CD4-positive, alpha-beta T cell (primary cell): ENCODE measurements around the gene NR1H2. TPM values are rescaled to one million over a fixed set of nuclear protein-coding genes. Genes with fewer than 3 reads are reported as not detected.
"Not testable (repeated sequence)": the region's sequence is repeated elsewhere in the genome, so short reads cannot be mapped to it uniquely, and the experiment has no call there.

Experiments used
- ATAC-seq: fragments of 200-7000 bp; cut with Tn5 transposase; one replicate; pipeline ENCODE4 v1.10.0; 2022; ENCODE audit warnings: mild to moderate bottlenecking; ENCODE audit not compliant: poor library complexity
- CTCF ChIA-PET: fragments of 350-600 bp; sonication (Branson Sonifier 250); formaldehyde crosslinking; loops from one replicate; lab custom pipeline; 2021; ENCODE audit warnings: antibody characterized with exemption, inconsistent platforms; lab: Charles Lee
- POLR2A ChIA-PET: fragments of 350-600 bp; sonication (Branson Sonifier 250); formaldehyde crosslinking; loops from one replicate; lab custom pipeline; 2021; ENCODE audit warnings: antibody characterized with exemption, inconsistent platforms; lab: Charles Lee
- DNase-seq, 14 experiments: peaks; one replicate each; pipeline ENCODE4 v3.0.0-alpha.2; 2013 to 2020; ENCODE audit warnings: mixed read lengths in 2 of 14
- H3K27ac ChIP-seq, 2 donors: one replicate each; pipeline versions ENCODE4 v1.5.1 to v1.7.0; 2013; ENCODE audit warnings: low read length in 2 of 2, low read depth in 1 of 2, mild to moderate bottlenecking in 1 of 2
- H3K27me3 ChIP-seq, 2 experiments: 1 replicate in 1 of 2; 2 replicates in 1 of 2; pipeline versions ENCODE4 v1.6.1 to v1.7.0; 2013; ENCODE audit warnings: low read length in 2 of 2, control low read depth in 1 of 2, mild to moderate bottlenecking in 1 of 2, moderate library complexity in 1 of 2; ENCODE audit not compliant: insufficient read depth in 2 of 2, control insufficient read depth in 1 of 2
- H3K36me3 ChIP-seq: one replicate; pipeline ENCODE4 v1.6.1; 2013; ENCODE audit warnings: low read length, control low read depth; ENCODE audit not compliant: insufficient read depth
- H3K4me1 ChIP-seq: one replicate; pipeline ENCODE4 v1.6.1; 2013; ENCODE audit warnings: low read length, control low read depth; ENCODE audit not compliant: insufficient read depth
- H3K4me3 ChIP-seq: one replicate; pipeline ENCODE4 v1.5.1; 2013; ENCODE audit warnings: mild to moderate bottlenecking, low read length, moderate library complexity
- H3K9me3 ChIP-seq, 2 experiments: 1 replicate in 1 of 2; 2 replicates in 1 of 2; pipeline versions ENCODE4 v1.6.1 to v1.7.0; 2013; ENCODE audit warnings: low read length in 2 of 2, mild to moderate bottlenecking in 2 of 2, control low read depth in 1 of 2, moderate library complexity in 1 of 2; ENCODE audit not compliant: control insufficient read depth in 1 of 2, insufficient read depth in 1 of 2
- H3K27ac Mint-ChIP-seq: one replicate; pipeline ENCODE4 v1.8.0; 2020; ENCODE audit warnings: mixed read lengths
- H3K27me3 Mint-ChIP-seq: one replicate; pipeline ENCODE4 v1.8.0; 2021; ENCODE audit warnings: mixed read lengths
- H3K36me3 Mint-ChIP-seq: one replicate; pipeline ENCODE4 v1.8.0; 2021; ENCODE audit warnings: low read depth, mixed read lengths
- H3K4me1 Mint-ChIP-seq: one replicate; pipeline ENCODE4 v1.8.0; 2021; ENCODE audit warnings: low read depth, mixed read lengths
- H3K4me3 Mint-ChIP-seq: one replicate; pipeline ENCODE4 v1.8.0; 2020; ENCODE audit warnings: mild to moderate bottlenecking, mixed read lengths
- H3K9me3 Mint-ChIP-seq: one replicate; pipeline ENCODE4 v1.8.0; 2020; ENCODE audit warnings: mixed read lengths
- intact Hi-C, 2 experiments: fragments of 100-400 bp; cut with DNase I in 1 of 2; cut with micrococcal nuclease in 1 of 2; formaldehyde crosslinking; loops; one replicate each; pipeline versions ENCODE4 v1.15.1 to v1.9.0; 2023 to 2025; cut with DNase I, micrococcal nuclease
- total RNA-seq, 174 experiments: library from RNA in 2 of 174; stranded (reverse) in 2 of 174; gene quantifications; one replicate each; pipeline ENCODE4 v1.2.3 and lab custom pipeline; 2021 to 2026
- TF ChIP-seq, protein P1 (sequence below): fragments of 200-600 bp; IDR thresholded peaks from one replicate; pipeline ENCODE4 v1.8.0; 2022; ENCODE audit warnings: antibody characterized with exemption, mild to moderate bottlenecking

NR1H2 gene
- total RNA-seq, 2 experiments from 2014 or later = 261 to 265 TPM

- DNase-seq (peak in 1 of 14 experiments; percentile 11), ATAC-seq (no peak)
- no peaks in the 10 kb centered on the region for H3K4me1 Mint-ChIP-seq
- no peak overlapping the region for H3K27ac ChIP-seq
- H3K27me3 Mint-ChIP-seq = peaks cover 6% of the 10 kb centered on the region
- H3K9me3 ChIP-seq = peaks cover 5 to 9% of the 10 kb centered on the region in 2 experiments
- no peaks in the 10 kb centered on the region for H3K36me3 ChIP-seq
- no peak overlapping the region for H3K4me3 Mint-ChIP-seq
- POLR2A ChIA-PET = interaction anchor here (1.1 kb wide), 1 partner anchor 17 kb away, joined by 3 read pairs; no protein-coding TSS in a partner anchor
- H3K27ac Mint-ChIP-seq = no peak overlapping the region
- no peaks in the 10 kb centered on the region for H3K4me1 ChIP-seq
- peaks cover 0 to 2% of the 10 kb centered on the region in 2 experiments for H3K27me3 ChIP-seq
- CTCF ChIA-PET = no interaction called here
- H3K9me3 Mint-ChIP-seq = no peaks in the 10 kb centered on the region
- intact Hi-C loops = no loop called here
- H3K4me3 ChIP-seq = no peak overlapping the region
- H3K36me3 Mint-ChIP-seq = no peaks in the 10 kb centered on the region
- TF ChIP-seq, protein P1, sequence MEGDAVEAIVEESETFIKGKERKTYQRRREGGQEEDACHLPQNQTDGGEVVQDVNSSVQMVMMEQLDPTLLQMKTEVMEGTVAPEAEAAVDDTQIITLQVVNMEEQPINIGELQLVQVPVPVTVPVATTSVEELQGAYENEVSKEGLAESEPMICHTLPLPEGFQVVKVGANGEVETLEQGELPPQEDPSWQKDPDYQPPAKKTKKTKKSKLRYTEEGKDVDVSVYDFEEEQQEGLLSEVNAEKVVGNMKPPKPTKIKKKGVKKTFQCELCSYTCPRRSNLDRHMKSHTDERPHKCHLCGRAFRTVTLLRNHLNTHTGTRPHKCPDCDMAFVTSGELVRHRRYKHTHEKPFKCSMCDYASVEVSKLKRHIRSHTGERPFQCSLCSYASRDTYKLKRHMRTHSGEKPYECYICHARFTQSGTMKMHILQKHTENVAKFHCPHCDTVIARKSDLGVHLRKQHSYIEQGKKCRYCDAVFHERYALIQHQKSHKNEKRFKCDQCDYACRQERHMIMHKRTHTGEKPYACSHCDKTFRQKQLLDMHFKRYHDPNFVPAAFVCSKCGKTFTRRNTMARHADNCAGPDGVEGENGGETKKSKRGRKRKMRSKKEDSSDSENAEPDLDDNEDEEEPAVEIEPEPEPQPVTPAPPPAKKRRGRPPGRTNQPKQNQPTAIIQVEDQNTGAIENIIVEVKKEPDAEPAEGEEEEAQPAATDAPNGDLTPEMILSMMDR = no peak
Observed at GRCh38 chr19:50340331-50340730, 35.9 kb upstream of the NR1H2 start.

GRCh38 chr19:50341091-50341564, 35.1 kb upstream of the NR1H2 start:
- ATAC-seq (no peak), DNase-seq (peak in 1 of 14 experiments; percentile 40)
- Histone ChIP-seq H3K27me3 (peaks cover 0 to 2% of the 10 kb centered on the region in 2 experiments), H3K4me3 (no peak overlapping the region), H3K4me1 (no peaks in the 10 kb centered on the region), H3K9me3 (peaks cover 5 to 11% of the 10 kb centered on the region in 2 experiments), H3K27ac (no peak overlapping the region), H3K36me3 (no peaks in the 10 kb centered on the region)
- intact Hi-C loops = no loop called here
- no peaks in the 10 kb centered on the region for H3K9me3 Mint-ChIP-seq
- no peak overlapping the region for H3K4me3 Mint-ChIP-seq
- POLR2A ChIA-PET = interaction anchor here (1.1 kb wide), 1 partner anchor 16 kb away, joined by 3 read pairs; no protein-coding TSS in a partner anchor
- H3K4me1 Mint-ChIP-seq = no peaks in the 10 kb centered on the region
- H3K27me3 Mint-ChIP-seq = no peaks in the 10 kb centered on the region
- CTCF ChIA-PET = no interaction called here
- no peaks in the 10 kb centered on the region for H3K36me3 Mint-ChIP-seq
- H3K27ac Mint-ChIP-seq = no peak overlapping the region
- TF ChIP-seq, protein P1 = no peak

DNA sequence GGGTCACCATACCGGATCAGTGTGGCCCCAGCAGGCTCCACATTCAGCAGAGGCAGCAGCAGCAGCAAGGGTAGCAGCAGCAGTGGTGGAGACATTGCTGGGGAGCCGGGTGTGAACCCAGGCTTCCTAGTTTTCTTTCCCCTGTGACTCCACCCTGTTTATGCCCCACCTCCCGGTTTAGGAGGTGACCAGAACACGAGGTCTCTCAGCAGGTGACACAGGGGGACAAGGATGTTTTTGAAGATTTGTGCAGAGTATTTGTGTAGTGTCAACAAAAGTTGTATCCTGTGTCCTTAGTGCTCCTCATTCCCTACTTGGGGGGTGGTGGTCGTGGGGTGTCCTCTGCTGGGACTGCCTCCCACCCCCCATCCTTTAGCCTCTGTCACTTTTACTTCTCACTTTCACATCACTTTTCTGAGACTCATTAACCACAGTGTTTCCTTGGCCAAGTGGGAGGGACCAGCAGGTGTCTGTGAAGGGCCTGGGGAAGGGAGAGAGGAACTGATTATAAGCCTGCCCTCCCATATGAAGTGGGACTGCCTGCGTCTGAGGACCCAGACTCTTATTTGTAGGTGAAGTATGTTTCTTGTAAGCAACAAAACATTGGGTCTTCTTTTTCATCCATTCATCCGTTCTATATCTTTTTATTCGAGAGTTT, 31.5 kb upstream of the NR1H2 start:
- Histone ChIP-seq H3K27ac (no peak overlapping the region), H3K4me3 (peak overlapping the region; percentile 25), H3K36me3 (no peaks in the 10 kb centered on the region), H3K4me1 (peaks cover 5% of the 10 kb centered on the region), H3K27me3 (no peaks in the 10 kb centered on the region), H3K9me3 (peaks cover 5 to 11% of the 10 kb centered on the region in 2 experiments)
- ChIA-PET CTCF (no interaction called here), POLR2A (no interaction called here)
- ATAC-seq = no peak
- H3K27ac Mint-ChIP-seq = no peak overlapping the region
- no peaks in the 10 kb centered on the region for H3K9me3 Mint-ChIP-seq
- DNase-seq = peak in 1 of 14 experiments; percentile 39
- TF ChIP-seq, protein P1 = no peak
- intact Hi-C loops = no loop called here
- peaks cover 9% of the 10 kb centered on the region for H3K4me1 Mint-ChIP-seq
- H3K4me3 Mint-ChIP-seq = no peak overlapping the region
- no peaks in the 10 kb centered on the region for H3K27me3 Mint-ChIP-seq
- H3K36me3 Mint-ChIP-seq = no peaks in the 10 kb centered on the region

DNA sequence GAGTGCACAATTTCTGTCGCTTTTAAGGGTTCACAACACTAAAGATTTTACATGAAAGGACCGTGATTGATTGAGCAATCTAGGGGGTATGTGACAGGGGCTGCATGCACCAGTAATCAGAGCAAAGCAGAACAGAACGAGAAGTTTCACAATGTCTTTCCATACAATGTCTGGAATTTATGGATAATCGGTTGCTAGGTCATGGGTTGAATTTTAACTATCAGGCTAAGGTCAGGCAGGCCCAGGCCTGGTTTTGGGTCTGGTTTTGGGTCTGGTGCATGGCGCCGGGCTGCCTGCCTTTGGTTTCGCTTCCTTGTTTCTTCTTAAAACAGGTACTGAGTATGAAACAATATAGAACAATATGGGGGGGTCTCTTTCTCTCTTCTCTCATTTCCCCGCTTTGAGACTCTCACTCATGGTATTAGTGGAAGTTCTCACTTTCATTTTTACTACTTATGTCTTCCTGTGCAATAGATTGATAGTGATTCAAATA, 29.1 kb upstream of the NR1H2 start:
- peak overlapping the region; percentile 15 for H3K4me3 ChIP-seq
- CTCF ChIA-PET, H3K9me3 Mint-ChIP-seq, H3K36me3 Mint-ChIP-seq, H3K27ac ChIP-seq, intact Hi-C loops, ATAC-seq, H3K4me1 ChIP-seq, H3K36me3 ChIP-seq, H3K27me3 ChIP-seq, H3K27me3 Mint-ChIP-seq, H3K4me1 Mint-ChIP-seq: not testable (repeated sequence)
- DNase-seq = peak in 1 of 14 experiments; percentile 9
- POLR2A ChIA-PET = interaction anchor here (1.0 kb wide), 1 partner anchor 13 kb away, joined by 3 read pairs; no protein-coding TSS in a partner anchor
- H3K4me3 Mint-ChIP-seq = peak overlapping the region; percentile 36
- H3K9me3 ChIP-seq = peaks cover 5 to 11% of the 10 kb centered on the region in 2 experiments
- H3K27ac Mint-ChIP-seq = peak overlapping the region; percentile 21
